ENCODE data around the gene SORBS2.

SORBS2 gene

DNA sequence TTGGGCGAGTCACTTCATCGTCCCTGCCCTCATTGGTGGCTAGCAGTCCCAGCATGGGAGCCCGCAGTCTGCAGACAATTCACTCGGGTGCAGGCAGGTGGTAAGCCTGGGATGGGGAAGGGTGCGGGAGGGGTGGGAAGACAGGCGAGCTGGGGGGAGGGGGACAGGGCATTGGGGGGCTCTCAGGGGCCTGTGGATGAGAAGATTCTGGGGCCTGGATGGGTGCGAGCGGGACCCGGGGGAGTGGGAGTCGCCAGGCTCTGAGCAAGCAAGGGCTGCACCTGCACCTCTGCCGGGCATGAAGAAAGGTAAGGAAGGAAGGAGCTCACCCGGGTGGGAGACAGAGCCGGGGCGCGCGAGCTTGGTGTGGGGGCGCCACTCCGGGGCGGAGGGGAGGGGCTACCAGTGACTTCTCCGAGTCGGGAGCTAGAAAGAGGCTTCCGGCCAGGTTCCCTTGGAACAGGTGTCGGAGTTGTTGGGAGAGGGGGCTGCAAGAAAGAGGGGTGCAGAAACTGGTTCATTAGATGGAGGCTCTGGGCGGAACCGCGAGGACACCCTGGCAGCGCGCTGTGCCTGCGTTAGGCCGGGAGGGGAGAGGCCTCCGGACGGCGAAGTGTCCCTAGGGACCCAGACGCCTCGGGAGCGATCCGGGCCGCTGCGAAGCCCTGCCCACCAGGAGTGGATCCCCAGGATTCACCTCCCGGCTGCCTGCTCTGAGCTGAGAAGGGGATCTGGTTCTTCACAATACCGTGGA lies 173.3 kb downstream of the SORBS2 start:
- no peak for DNase-seq (ENCODE audit: low spot score)

DNA sequence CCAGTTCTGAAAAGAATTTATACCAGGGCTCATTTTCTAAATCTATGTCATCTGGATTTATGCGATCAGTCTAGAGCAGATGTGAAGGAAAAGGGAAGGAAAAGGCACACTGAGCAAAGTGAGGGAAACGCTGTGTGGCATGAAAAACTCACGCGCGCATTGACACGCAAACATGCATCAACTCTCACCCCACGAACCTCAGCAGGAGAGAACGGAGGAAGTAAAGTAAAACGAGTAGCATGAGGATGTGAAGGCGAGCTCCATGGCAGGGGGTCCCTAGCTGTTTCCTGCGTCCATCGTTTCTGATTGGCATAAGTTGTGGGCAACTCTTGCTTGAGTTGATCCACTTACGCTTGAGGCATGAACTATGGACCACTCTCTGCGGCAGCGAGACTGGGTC lies 173.9 kb downstream of the SORBS2 start:
- no peak for DNase-seq (ENCODE audit: low spot score)

DNA sequence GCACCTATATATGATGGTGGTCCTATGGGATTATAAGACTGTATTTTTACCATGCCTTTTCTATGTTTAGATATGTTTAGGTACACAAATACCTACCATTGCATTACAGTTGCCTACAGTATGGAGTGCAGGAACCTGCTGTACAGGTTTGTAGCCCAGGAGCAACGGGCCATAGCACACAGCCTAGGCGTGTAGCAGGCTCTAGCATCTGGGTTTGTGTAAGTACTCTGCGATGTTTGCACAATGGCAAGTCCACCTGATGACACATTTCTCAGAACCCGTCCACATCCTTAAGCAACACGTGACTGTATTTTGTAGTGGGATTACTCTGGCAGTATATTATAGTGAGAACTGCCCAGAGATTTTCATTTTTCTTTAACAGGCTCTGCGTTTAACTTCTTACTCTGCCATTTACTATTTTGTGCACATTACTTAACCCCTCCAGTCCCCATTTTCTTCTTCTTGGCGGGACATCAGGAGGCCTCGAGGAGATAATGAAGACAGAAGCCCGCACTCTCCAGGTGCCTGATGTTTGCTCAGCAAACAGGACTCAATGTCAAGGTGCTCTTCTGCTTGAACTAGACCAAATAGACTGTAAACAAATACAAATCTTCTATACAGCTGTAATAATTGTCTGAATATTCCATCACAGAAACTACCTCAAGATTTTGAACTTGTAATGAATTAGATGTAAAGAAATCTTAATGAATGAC lies 174.7 kb downstream of the SORBS2 start:
- DNase-seq (ENCODE audit: low spot score) = no peak

DNA sequence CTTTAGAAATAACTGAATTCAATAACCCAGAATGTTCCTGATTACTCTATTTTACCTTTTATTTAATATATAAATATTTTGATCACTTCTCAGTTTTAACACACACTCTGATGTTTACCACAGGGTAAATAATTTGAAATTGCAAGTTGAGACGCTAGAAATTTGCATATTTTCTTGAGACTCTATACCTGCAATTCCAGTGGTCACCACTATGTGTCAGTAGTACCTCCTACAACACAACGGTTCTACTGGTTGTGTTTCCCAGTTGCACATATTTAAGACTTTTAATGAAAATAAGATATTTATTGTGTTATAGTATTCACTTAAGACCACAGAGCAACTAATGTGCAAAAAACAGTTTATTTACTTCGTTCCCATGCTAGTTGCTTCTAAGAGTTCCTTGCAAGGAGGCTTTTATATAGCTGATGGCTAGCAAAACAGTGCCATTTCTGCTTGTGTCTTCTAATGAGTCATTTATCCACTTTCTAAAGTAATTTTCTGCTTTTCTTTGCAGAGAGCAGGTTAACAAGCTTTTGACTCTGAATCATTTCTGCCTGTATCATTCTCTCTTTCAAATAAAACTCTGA lies 177.8 kb downstream of the SORBS2 start:
- DNase-seq (ENCODE audit: low spot score) = no peak

GRCh38 chr4:185626798-185627197 lies 185.2 kb downstream of the SORBS2 start:
- DNase-seq (ENCODE audit: low spot score) = no peak

- no peak for DNase-seq (ENCODE audit: low spot score)
Observed at GRCh38 chr4:185625503-185625902, 186.5 kb downstream of the SORBS2 start.

- DNase-seq (ENCODE audit: low spot score) = no peak
Observed at GRCh38 chr4:185624259-185624589, 187.8 kb downstream of the SORBS2 start.

- no peak for DNase-seq (ENCODE audit: low spot score)
Observed at GRCh38 chr4:185623444-185624258, 188.3 kb downstream of the SORBS2 start.

DNA sequence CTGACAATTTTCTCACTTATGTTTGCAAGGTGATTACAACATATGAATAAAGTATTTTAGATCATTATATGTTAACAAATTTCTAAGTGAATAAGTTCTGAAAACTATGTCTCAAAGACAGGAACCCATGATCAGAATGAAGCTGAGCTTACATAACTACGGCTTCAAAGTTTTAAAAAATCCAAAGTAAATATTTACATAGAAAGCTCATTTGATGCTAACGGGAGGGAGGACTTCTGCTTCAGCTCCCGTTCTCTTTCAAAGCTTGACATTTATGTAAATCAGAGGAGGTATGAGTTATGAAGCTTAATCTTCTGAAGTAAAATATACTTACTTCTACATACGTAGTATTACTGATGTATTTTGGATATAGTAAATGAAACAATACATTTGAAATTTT lies 203.8 kb downstream of the SORBS2 start:
- no peak for DNase-seq (ENCODE audit: low spot score)

DNA sequence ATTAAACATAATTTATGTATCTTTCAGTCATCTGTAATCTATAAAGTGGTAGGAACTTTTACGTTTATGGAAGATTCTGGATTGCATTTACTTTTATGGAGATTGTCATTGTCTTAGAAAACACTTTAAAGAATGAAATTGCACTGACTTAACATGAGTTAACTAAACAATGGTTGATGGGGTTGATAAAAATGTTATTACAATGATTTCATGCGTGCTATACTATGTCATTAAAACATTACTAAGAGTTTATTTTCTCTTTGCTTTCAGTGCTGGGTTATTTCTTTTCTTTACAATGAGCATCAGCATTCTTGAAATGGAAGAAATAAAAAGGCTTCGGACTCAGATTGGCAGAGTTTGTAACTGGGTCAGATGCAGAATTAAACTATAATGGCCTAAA lies 209.6 kb downstream of the SORBS2 start:
- no peak for DNase-seq (ENCODE audit: low spot score)

DNA sequence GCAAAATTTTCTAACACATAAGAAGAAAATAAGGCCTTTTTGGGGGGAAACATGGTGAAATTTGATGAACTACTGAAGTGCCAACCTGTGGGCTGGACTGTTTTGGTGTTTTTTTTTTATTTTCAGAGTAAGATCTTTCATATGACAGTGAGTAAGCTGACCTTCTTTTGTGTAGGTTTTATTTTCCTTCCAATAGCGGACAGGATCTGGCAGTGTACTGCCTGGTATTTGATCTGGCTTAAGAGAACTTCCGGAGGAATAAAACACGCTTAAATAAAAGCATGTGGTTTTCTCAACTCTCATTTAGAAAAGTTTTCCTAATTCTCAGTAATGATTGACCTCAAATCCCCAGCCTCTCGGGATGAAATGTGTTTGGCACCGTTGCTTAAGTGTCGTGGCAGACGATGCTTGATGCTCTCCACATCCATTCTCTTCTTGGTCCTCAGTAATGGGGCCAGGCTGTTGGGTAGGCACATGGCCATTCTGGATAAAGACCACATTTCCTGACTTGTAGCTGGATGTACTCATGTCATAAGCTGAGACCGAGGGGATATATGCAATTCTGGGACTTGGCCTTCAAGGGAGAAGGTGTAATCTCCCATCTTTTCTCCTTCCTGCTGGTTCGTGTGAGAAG lies 211.1 kb downstream of the SORBS2 start:
- DNase-seq (ENCODE audit: low spot score) = no peak

DNA sequence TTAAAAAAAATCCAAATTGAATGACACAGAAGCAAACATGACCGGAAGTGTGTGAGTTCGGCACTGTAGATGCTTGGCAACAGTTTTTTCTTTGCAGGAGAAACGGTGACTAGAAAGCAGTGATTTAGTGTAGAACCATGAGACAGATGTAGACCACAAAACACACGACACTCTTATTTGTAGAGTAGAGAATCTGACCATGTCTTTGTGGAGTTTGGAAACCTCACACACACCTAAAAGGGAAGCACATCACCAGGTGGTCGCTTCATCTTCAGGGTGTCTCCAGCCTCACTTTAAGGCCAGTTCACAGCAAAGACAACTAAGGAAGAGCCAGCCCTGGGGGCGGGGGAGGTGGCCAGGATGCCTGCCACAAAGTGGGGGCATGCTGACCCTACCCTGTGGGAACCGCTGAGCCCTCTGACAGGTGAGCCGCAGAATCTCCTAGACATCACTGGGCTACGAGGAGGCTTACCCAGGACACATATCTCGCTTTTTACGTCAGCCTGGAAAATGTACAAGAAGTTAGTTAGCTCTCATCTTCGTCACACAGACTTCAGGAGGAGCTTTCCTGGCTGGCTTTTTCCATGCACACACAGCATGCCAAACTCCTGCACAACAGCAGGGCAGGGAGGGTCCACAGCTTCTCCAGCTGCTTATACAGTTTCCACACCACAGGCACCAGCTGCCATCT lies 212.3 kb downstream of the SORBS2 start:
- no peak for DNase-seq (ENCODE audit: low spot score)

GRCh38 chr4:185598846-185599552 lies 213.0 kb downstream of the SORBS2 start:
- no peak for DNase-seq (ENCODE audit: low spot score)

DNA sequence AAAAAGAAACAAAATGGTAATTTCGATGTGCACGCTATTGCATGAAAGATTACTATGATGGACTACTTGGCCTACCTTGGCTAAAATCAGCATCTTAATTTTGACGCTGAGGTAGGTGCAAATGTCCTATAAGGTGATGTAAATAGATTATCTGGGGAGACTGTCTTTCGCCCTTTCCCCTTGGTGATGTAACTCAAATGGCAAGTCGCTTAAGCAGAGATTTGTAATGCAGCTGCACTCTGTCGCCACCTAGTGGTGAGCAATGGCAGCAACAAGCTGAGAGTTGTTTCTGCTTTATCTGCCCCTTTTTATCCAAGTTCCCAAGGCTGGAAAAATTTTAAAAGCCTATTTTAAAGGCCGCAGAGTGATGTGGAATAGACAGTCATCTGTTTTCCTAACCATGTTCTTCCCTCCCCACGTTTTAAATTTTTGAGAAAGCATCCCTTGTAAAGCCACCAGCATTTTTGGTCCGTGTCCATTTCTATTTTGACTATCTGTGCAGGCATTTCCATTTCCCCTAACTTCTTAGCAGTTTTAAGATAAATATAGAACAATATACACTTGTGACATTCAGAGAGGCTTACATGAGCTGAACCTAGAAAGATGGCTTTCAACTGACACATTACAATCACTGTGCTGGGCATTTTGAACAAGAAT lies 214.3 kb downstream of the SORBS2 start:
- peak; percentile 15 for DNase-seq (ENCODE audit: low spot score)

- no peak for DNase-seq (ENCODE audit: low spot score)
Observed at GRCh38 chr4:185592845-185593488, 219.0 kb downstream of the SORBS2 start.

DNA sequence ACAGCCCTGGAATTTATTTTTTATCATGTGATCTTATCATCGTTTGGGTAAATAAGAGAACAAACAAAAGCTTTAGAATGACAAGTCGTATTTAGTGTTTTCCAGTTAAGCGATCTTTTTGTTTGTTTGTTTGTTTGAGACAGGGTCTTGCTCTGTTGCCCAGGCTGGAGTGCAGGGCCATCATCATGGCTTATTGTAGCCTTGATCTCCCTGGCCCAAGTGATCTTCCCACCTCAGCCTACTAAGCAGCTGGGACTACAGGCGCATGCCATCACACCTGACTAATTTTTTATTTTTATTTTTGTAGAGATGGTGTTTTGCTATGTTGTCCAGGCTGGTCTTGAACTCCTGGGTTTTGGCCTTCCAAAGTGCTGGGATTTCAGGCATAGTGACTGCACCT lies 219.6 kb downstream of the SORBS2 start:
- DNase-seq (ENCODE audit: low spot score) = no peak

DNA sequence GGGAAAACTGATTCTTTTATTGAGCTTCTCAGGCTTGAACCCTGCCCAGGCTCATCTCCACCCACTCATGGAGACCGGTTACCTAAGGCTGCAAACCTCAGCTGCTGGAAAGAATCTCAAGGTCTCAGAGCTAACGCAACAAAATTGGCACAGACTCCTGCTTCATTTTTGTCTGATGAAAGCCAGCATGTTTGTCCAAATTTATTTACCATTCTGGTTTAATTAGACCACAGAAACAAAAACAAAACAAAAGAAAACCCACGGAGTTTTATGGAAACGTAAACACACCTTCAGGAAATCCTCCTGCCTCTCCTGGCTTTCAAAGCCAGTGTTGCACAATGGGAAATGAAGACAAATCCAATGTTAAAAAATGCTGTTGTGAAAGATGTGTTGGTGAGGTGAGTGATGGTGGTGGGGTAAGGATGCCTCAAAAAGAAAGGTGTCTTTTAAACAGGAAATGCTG lies 220.3 kb downstream of the SORBS2 start:
- no peak for DNase-seq (ENCODE audit: low spot score)

DNA sequence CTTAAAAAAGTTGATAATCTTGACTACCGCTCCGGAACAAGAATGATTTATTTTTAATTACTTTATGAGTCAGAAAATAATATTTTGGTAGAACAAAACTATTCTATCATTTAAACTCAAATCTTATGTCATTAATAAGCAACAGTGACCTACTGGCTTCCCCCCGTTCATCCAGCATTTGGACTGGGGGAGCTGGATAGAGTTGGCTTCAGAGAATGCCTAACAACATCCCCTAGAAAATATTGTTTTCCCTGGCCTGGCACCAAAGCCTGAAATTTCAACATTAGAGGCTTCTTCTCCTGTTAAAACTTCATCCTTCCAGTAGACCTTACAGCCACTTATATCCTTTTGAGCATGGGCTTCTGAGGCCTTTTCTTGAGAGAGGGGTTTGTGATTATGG lies 221.0 kb downstream of the SORBS2 start:
- DNase-seq (ENCODE audit: low spot score) = no peak

- no peak for DNase-seq (ENCODE audit: low spot score)
Observed at GRCh38 chr4:185589067-185589836, 222.7 kb downstream of the SORBS2 start.

Measured in HuH-7 (cell line).